CD14-positive monocyte (primary cell): ENCODE data around the gene FOXO4. TPM values are rescaled to one million over a fixed set of nuclear protein-coding genes. Genes with fewer than 3 reads are reported as not detected.

ENCODE experiments used
- DNase-seq, 3 donors: peaks; one replicate each; pipeline ENCODE4 v3.0.0-alpha.2; 2011 to 2022
- H2AFZ ChIP-seq: 2 replicates; pipeline ENCODE4 v1.6.0; 2012; ENCODE audit warnings: mild to moderate bottlenecking, low read depth, low read length, inconsistent platforms; ENCODE audit not compliant: insufficient read depth, poor library complexity, severe bottlenecking
- H3K27ac ChIP-seq, 2 donors: 1 replicate in 1 of 2; 2 replicates in 1 of 2; pipeline ENCODE4 v1.5.1; 2012 to 2013; ENCODE audit warnings: low read length in 2 of 2, control low read depth in 1 of 2, inconsistent platforms in 1 of 2, low read depth in 1 of 2, mild to moderate bottlenecking in 1 of 2
- H3K27me3 ChIP-seq, 2 donors: one replicate each; pipeline versions ENCODE4 v1.6.0 to v1.6.1; 2011 to 2013; ENCODE audit warnings: low read length in 2 of 2; ENCODE audit not compliant: control insufficient read depth in 2 of 2, insufficient read depth in 2 of 2
- H3K36me3 ChIP-seq, 2 donors: replicated peaks in 1 of 2; 1 replicate in 1 of 2; 2 replicates in 1 of 2; pipeline versions ENCODE4 v1.5.1 to v1.6.1; 2012 to 2013; ENCODE audit warnings: low read length in 2 of 2, control low read depth in 1 of 2, inconsistent platforms in 1 of 2, mild to moderate bottlenecking in 1 of 2; ENCODE audit not compliant: insufficient read depth in 2 of 2, control insufficient read depth in 1 of 2
- H3K4me1 ChIP-seq, 2 donors: 1 replicate in 1 of 2; 2 replicates in 1 of 2; pipeline versions ENCODE4 v1.5.1 to v1.6.1; 2012 to 2013; ENCODE audit warnings: low read length in 2 of 2, control low read depth in 1 of 2, inconsistent platforms in 1 of 2, mild to moderate bottlenecking in 1 of 2, moderate library complexity in 1 of 2; ENCODE audit not compliant: insufficient read depth in 2 of 2, control insufficient read depth in 1 of 2
- H3K4me2 ChIP-seq: replicated peaks from 2 replicates; pipeline ENCODE3; 2012; ENCODE audit warnings: low read length, moderate library complexity, mild to moderate bottlenecking; ENCODE audit not compliant: poor library complexity, severe bottlenecking; ENCODE audit errors: extremely low read depth
- H3K4me3 ChIP-seq, 3 experiments: fragments of 200-600 bp in 1 of 3; sonication (generic) in 1 of 3; replicated peaks in 1 of 3; 1 replicate in 2 of 3; 2 replicates in 1 of 3; pipeline ENCODE4 v1.5.1; 2011 to 2013; ENCODE audit warnings: low read length in 3 of 3, mild to moderate bottlenecking in 3 of 3, control low read depth in 2 of 3, low read depth in 2 of 3, inconsistent platforms in 1 of 3, moderate library complexity in 1 of 3
- H3K79me2 ChIP-seq: 2 replicates; pipeline ENCODE4 v1.6.0; 2012; ENCODE audit warnings: mild to moderate bottlenecking, control low read depth, inconsistent platforms, low read length, moderate library complexity; ENCODE audit not compliant: insufficient read depth
- H3K9ac ChIP-seq: 2 replicates; pipeline ENCODE4 v1.6.0; 2017; ENCODE audit warnings: low read length, mild to moderate bottlenecking; ENCODE audit not compliant: insufficient read depth, poor library complexity, severe bottlenecking
- H3K9me3 ChIP-seq, 2 donors: replicated peaks in 1 of 2; 1 replicate in 1 of 2; 2 replicates in 1 of 2; pipeline versions ENCODE4 v1.5.1 to v1.6.1; 2012 to 2013; ENCODE audit warnings: low read length in 2 of 2, control low read depth in 1 of 2; ENCODE audit not compliant: control insufficient read depth in 1 of 2, insufficient read depth in 1 of 2
- H4K20me1 ChIP-seq: 2 replicates; pipeline ENCODE4 v1.6.0; 2012; ENCODE audit warnings: mild to moderate bottlenecking, low read length, control low read depth, moderate library complexity; ENCODE audit not compliant: insufficient read depth
- H3K27ac Mint-ChIP-seq, 7 donors: one replicate each; pipeline ENCODE4 v1.8.0; 2020; ENCODE audit warnings: mild to moderate bottlenecking in 7 of 7, mixed read lengths in 7 of 7, moderate library complexity in 6 of 7, inconsistent platforms in 2 of 7
- H3K27me3 Mint-ChIP-seq, 3 donors: one replicate each; pipeline ENCODE4 v1.8.0; 2021 to 2022; ENCODE audit warnings: low read depth in 3 of 3, mild to moderate bottlenecking in 3 of 3, mixed read lengths in 3 of 3, moderate library complexity in 3 of 3, inconsistent platforms in 1 of 3
- H3K36me3 Mint-ChIP-seq, 2 donors: one replicate each; pipeline ENCODE4 v1.8.0; 2020; ENCODE audit warnings: mixed read lengths in 2 of 2, inconsistent platforms in 1 of 2, mild to moderate bottlenecking in 1 of 2
- H3K4me1 Mint-ChIP-seq: one replicate; pipeline ENCODE4 v1.8.0; 2020; ENCODE audit warnings: mild to moderate bottlenecking, mixed read lengths
- H3K4me3 Mint-ChIP-seq, 2 donors: one replicate each; pipeline ENCODE4 v1.8.0; 2020; ENCODE audit warnings: mild to moderate bottlenecking in 2 of 2, mixed read lengths in 2 of 2, moderate library complexity in 1 of 2
- H3K9me3 Mint-ChIP-seq, 7 donors: one replicate each; pipeline ENCODE4 v1.8.0; 2020 to 2022; ENCODE audit warnings: mixed read lengths in 7 of 7, mild to moderate bottlenecking in 6 of 7, moderate library complexity in 6 of 7, inconsistent platforms in 2 of 7
- CTCF ChIP-seq: fragments of 200-600 bp; IDR thresholded peaks from one replicate; pipeline ENCODE4 v1.8.0; 2022; ENCODE audit warnings: antibody characterized with exemption, mild to moderate bottlenecking
- WGBS: methylation state at CpG from one replicate; pipeline ENCODE4 v1.1.5; 2013; ENCODE audit warnings: missing lambda C conversion rate; ENCODE audit not compliant: insufficient coverage; 5-methylcytosine and 5-hydroxymethylcytosine counted together
- intact Hi-C, 2 donors: fragments of 100-400 bp; cut with micrococcal nuclease; formaldehyde crosslinking; loops; one replicate each; pipeline versions ENCODE4 v1.15.0 to v1.15.1; 2023
- polyA plus RNA-seq, 3 donors: library from polyadenylated mRNA; depleted of rRNA in 1 of 3; unstranded in 2 of 3; stranded (reverse) in 1 of 3; fragments of 300-500 nt in 2 of 3; fragments of >200 nt in 1 of 3; fragmentation: Illumina TruSeq in 2 of 3; gene quantifications; 1 replicate in 2 of 3; 2 replicates in 1 of 3; pipeline ENCODE4 v1.2.3, GENCODE V29; 2012 to 2021

The FOXO4 gene
- polyA plus RNA-seq, 3 donors: 1.4 to 9.2 (median 1.5) TPM

GRCh38 chrX:71085900-71086299, 9.8 kb upstream of the FOXO4 start:
- no peak overlapping the region for H3K27ac ChIP-seq
- H2AFZ ChIP-seq: no peak overlapping the region
- H3K9me3 Mint-ChIP-seq: peaks cover 0 to 3% (median 0%) of the 10 kb centered on the region in 7 donors
- no peaks in the 10 kb centered on the region for H3K9me3 ChIP-seq
- peaks cover 0 to 3% (median 2%) of the 10 kb centered on the region in 3 donors for H3K27me3 Mint-ChIP-seq
- H3K27ac Mint-ChIP-seq: no peak overlapping the region
- DNase-seq: no peak
- no peaks in the 10 kb centered on the region for H3K36me3 ChIP-seq
- no peaks in the 10 kb centered on the region for H3K36me3 Mint-ChIP-seq
- H3K4me3 Mint-ChIP-seq: no peak overlapping the region
- H3K4me3 ChIP-seq: no peak overlapping the region
- no peaks in the 10 kb centered on the region for H4K20me1 ChIP-seq
- no peaks in the 10 kb centered on the region for H3K79me2 ChIP-seq
- no peak for TF ChIP-seq CTCF
- no peaks in the 10 kb centered on the region for H3K4me1 ChIP-seq
- intact Hi-C loops: no loop called here
- H3K9ac ChIP-seq: no peak overlapping the region
- no peaks in the 10 kb centered on the region for H3K4me1 Mint-ChIP-seq
- WGBS: 80% methylated on average over 1 of the region's 4 CpGs
- no peaks in the 10 kb centered on the region for H3K27me3 ChIP-seq
- no peak overlapping the region for H3K4me2 ChIP-seq

GRCh38 chrX:71091263-71091662, 4.4 kb upstream of the FOXO4 start:
- Mint-ChIP-seq H3K9me3 (peaks cover 0 to 4% (median 0%) of the 10 kb centered on the region in 7 donors), H3K4me1 (peaks cover 4% of the 10 kb centered on the region), H3K36me3 (no peaks in the 10 kb centered on the region), H3K27ac (no peak overlapping the region), H3K27me3 (peaks cover 0 to 8% (median 5%) of the 10 kb centered on the region in 3 donors), H3K4me3 (no peak overlapping the region)
- no peak overlapping the region for H3K9ac ChIP-seq
- no peaks in the 10 kb centered on the region for H3K27me3 ChIP-seq
- no peak for DNase-seq
- no peak overlapping the region for H3K27ac ChIP-seq
- no peaks in the 10 kb centered on the region for H4K20me1 ChIP-seq
- TF ChIP-seq CTCF: no peak
- intact Hi-C loops: loop anchor here in 1 of 2 donors (10.0 kb wide), 1 partner anchor 84 kb away; no protein-coding TSS in a partner anchor
- no CpG with 5 or more reads among the region's 5 CpGs for WGBS
- H3K4me1 ChIP-seq: peaks cover 5 to 7% of the 10 kb centered on the region in 2 donors
- H3K36me3 ChIP-seq: no peaks in the 10 kb centered on the region
- no peak overlapping the region for H2AFZ ChIP-seq
- H3K4me3 ChIP-seq: no peak overlapping the region
- H3K79me2 ChIP-seq: no peaks in the 10 kb centered on the region
- no peak overlapping the region for H3K4me2 ChIP-seq
- H3K9me3 ChIP-seq: no peaks in the 10 kb centered on the region
